OCI-LY1 (cell line): ENCODE data around the gene NEK4.

Source experiments
- H2AFZ ChIP-seq: fragments of 200-600 bp; sonication (generic), shearing (Covaris generic); 2 replicates; pipeline ENCODE4 v1.6.0; 2014; ENCODE audit warnings: antibody characterized with exemption, mild to moderate bottlenecking, low read length
- H3F3A ChIP-seq: fragments of 200-600 bp; sonication (generic), shearing (Covaris generic); 2 replicates; pipeline ENCODE4 v1.6.0; 2014; ENCODE audit warnings: mild to moderate bottlenecking, antibody characterized with exemption, low read length, moderate library complexity; ENCODE audit not compliant: insufficient read depth
- H3K27ac ChIP-seq: fragments of 200-600 bp; sonication (generic); 2 replicates; pipeline ENCODE4 v1.5.1; 2014; ENCODE audit warnings: low read length, mixed run types, mild to moderate bottlenecking, low read depth; ENCODE audit not compliant: poor library complexity, severe bottlenecking
- H3K27me3 ChIP-seq: fragments of 200-600 bp; sonication (generic); 2 replicates; pipeline ENCODE4 v1.6.0; 2014; ENCODE audit warnings: antibody characterized with exemption, mild to moderate bottlenecking, low read length, moderate library complexity; ENCODE audit not compliant: insufficient read depth
- H3K36me3 ChIP-seq: fragments of 200-600 bp; sonication (generic); 2 replicates; pipeline ENCODE4 v1.6.1; 2014; ENCODE audit warnings: mild to moderate bottlenecking, antibody characterized with exemption, low read length, moderate library complexity, mixed read lengths; ENCODE audit not compliant: insufficient read depth
- H3K4me1 ChIP-seq: fragments of 200-600 bp; sonication (generic); 2 replicates; pipeline ENCODE4 v1.5.1; 2014; ENCODE audit warnings: mild to moderate bottlenecking, low read length, moderate library complexity; ENCODE audit not compliant: insufficient read depth, severe bottlenecking
- H3K4me2 ChIP-seq: fragments of 200-600 bp; sonication (generic), shearing (Covaris generic); 2 replicates; pipeline ENCODE4 v1.6.1; 2014; ENCODE audit warnings: low read length
- H3K4me3 ChIP-seq: fragments of 200-600 bp; sonication (generic); 2 replicates; pipeline ENCODE4 v1.5.1; 2014; ENCODE audit warnings: low read length, low read depth, mild to moderate bottlenecking, mixed read lengths; ENCODE audit not compliant: poor library complexity, severe bottlenecking
- H3K79me2 ChIP-seq: fragments of 200-600 bp; shearing (Covaris generic); 2 replicates; pipeline ENCODE4 v1.6.1; 2016; ENCODE audit warnings: mixed run types, low read length, mixed read lengths; ENCODE audit not compliant: insufficient read depth
- H3K9ac ChIP-seq: fragments of 200-600 bp; sonication (generic), shearing (Covaris generic); 2 replicates; pipeline ENCODE4 v1.6.1; 2014; ENCODE audit warnings: mild to moderate bottlenecking, low read length, mixed read lengths
- H3K9me2 ChIP-seq: fragments of 200-600 bp; sonication (generic), shearing (Covaris generic); 2 replicates; pipeline ENCODE4 v1.6.1; 2014; ENCODE audit warnings: low read depth, mild to moderate bottlenecking, low read length, mixed read lengths
- H3K9me3 ChIP-seq: fragments of 200-600 bp; shearing (Covaris generic); 2 replicates; pipeline ENCODE4 v1.6.1; 2014; ENCODE audit warnings: low read length, mixed read lengths
- H4K20me1 ChIP-seq: fragments of 200-600 bp; sonication (generic), shearing (Covaris generic); 2 replicates; pipeline ENCODE4 v1.6.0; 2016; ENCODE audit warnings: mild to moderate bottlenecking, low read length; ENCODE audit not compliant: insufficient read depth
- EZH2 ChIP-seq: fragments of 200-600 bp; sonication (generic), shearing (Covaris generic); IDR thresholded peaks from 2 replicates; pipeline ENCODE4 v1.8.0; 2017; ENCODE audit warnings: borderline replicate concordance, mixed run types, mild to moderate bottlenecking, antibody characterized with exemption, low read length, moderate library complexity, mixed read lengths
- TF ChIP-seq, protein P1 (sequence below): fragments of 200-600 bp; sonication (generic), shearing (Covaris generic); IDR thresholded peaks from 2 replicates; pipeline ENCODE4 v1.5.1; 2017; ENCODE audit warnings: mild to moderate bottlenecking, antibody characterized with exemption, low read length, moderate library complexity, mixed read lengths

The NEK4 gene

DNA sequence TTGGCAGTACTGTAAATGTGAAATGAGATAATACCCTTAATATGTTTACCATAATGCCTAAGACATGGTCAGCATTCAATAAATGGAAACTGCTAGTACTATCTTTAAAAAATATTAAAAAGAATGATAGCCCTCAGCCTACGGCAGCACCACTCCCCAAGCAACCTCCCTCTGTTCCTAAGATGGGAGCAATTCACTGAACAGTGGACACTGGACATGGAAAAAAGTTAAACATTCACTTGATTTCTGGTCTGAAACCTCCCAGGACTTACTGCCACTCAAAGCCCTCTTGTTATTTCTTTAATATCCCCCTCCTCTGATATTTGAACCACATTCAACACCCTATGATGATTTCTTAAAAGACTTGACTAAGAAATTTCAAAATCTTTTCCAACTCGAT lies 27.0 kb downstream of the NEK4 start:
- Histone ChIP-seq H3K9me2 (no peaks in the 10 kb centered on the region), H4K20me1 (no peaks in the 10 kb centered on the region), H3K9ac (no peak overlapping the region), H3K4me2 (no peak overlapping the region), H3K36me3 (peaks cover 71% of the 10 kb centered on the region), H3K4me3 (no peak overlapping the region), H3K9me3 (0 out of 2 replicates have a peak, but pooled peaks cover 4% of the 10 kb centered on the region), H3K79me2 (no peaks in the 10 kb centered on the region), H2AFZ (no peak overlapping the region), H3K27ac (no peak overlapping the region), H3K27me3 (no peaks in the 10 kb centered on the region), H3F3A (no peaks in the 10 kb centered on the region), H3K4me1 (no peaks in the 10 kb centered on the region)
- TF ChIP-seq, protein P1, sequence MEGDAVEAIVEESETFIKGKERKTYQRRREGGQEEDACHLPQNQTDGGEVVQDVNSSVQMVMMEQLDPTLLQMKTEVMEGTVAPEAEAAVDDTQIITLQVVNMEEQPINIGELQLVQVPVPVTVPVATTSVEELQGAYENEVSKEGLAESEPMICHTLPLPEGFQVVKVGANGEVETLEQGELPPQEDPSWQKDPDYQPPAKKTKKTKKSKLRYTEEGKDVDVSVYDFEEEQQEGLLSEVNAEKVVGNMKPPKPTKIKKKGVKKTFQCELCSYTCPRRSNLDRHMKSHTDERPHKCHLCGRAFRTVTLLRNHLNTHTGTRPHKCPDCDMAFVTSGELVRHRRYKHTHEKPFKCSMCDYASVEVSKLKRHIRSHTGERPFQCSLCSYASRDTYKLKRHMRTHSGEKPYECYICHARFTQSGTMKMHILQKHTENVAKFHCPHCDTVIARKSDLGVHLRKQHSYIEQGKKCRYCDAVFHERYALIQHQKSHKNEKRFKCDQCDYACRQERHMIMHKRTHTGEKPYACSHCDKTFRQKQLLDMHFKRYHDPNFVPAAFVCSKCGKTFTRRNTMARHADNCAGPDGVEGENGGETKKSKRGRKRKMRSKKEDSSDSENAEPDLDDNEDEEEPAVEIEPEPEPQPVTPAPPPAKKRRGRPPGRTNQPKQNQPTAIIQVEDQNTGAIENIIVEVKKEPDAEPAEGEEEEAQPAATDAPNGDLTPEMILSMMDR: no peak
- TF ChIP-seq EZH2: no peak

DNA sequence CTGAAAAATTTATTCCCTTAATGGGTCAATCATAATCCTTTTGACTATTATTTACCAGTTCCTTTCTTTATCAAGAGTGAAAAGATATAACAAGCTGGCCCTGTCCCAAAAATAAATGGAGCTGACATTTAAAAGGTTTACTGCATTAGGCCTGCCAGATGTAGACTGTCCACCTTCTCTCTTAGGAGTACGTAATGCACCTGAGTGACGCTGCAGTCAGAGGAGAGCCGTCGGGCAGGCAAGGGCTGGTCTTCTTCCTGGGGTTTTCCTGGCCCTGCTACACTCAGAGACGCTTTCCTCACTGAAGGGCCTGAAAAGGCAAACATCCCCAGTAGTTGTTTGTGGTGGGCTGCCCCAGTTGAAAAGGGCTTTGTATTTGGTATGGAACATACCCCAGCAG lies 27.6 kb downstream of the NEK4 start:
- H3K36me3 ChIP-seq: peaks cover 70% of the 10 kb centered on the region
- no peak overlapping the region for H3K4me3 ChIP-seq
- no peaks in the 10 kb centered on the region for H3K79me2 ChIP-seq
- H3K9me3 ChIP-seq: 0 out of 2 replicates have a peak, but pooled peaks cover 4% of the 10 kb centered on the region
- no peak overlapping the region for H3K27ac ChIP-seq
- no peak overlapping the region for H2AFZ ChIP-seq
- no peaks in the 10 kb centered on the region for H4K20me1 ChIP-seq
- no peak overlapping the region for H3K9ac ChIP-seq
- H3F3A ChIP-seq: no peaks in the 10 kb centered on the region
- no peak overlapping the region for H3K4me2 ChIP-seq
- H3K9me2 ChIP-seq: no peaks in the 10 kb centered on the region
- no peaks in the 10 kb centered on the region for H3K4me1 ChIP-seq
- H3K27me3 ChIP-seq: no peaks in the 10 kb centered on the region
- TF ChIP-seq, protein P1: no peak
- TF ChIP-seq EZH2: no peak

DNA sequence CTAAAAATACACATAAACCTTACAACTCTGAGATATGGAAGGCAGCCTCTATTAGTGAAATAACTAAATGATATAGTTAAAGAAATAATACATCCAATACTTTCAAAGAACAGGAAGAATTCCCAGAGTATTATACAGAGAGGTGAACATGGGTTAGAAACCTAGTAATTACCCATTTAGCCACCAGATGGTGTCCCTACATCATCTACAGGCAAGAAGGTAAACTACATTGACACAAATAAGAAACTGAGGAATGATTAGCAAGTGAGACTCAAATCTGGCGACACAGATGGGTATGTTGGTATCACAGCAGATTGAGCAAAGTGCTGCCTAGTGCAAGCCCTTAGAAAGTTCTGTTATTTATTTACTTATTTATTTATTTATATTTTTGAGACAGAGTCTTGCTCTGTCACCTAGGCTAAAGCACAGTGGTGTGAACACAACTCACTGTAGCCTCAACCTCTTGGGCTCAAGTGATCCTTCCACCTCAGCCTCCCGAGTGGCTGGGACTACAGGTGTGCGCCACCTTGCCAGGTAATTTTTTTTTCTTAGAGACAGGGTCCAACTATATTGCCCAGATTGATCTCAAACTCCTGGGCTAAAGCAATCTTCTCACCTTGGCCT lies 28.2 kb downstream of the NEK4 start:
- 0 out of 2 replicates have a peak, but pooled peaks cover 4% of the 10 kb centered on the region for H3K9me3 ChIP-seq
- no peak overlapping the region for H3K4me3 ChIP-seq
- no peak for TF ChIP-seq EZH2
- TF ChIP-seq, protein P1: peak; percentile 77
- H3K79me2 ChIP-seq: no peaks in the 10 kb centered on the region
- H3K4me2 ChIP-seq: no peak overlapping the region
- H3K36me3 ChIP-seq: peaks cover 72% of the 10 kb centered on the region
- no peak overlapping the region for H3K27ac ChIP-seq
- no peak overlapping the region for H2AFZ ChIP-seq
- no peaks in the 10 kb centered on the region for H3K4me1 ChIP-seq
- no peak overlapping the region for H3K9ac ChIP-seq
- H3K9me2 ChIP-seq: no peaks in the 10 kb centered on the region
- H4K20me1 ChIP-seq: no peaks in the 10 kb centered on the region
- H3K27me3 ChIP-seq: no peaks in the 10 kb centered on the region
- H3F3A ChIP-seq: no peaks in the 10 kb centered on the region
